K562 (cell line): ENCODE data around the gene BOD1L1. TPM values are rescaled to one million over a fixed set of nuclear protein-coding genes. Genes with fewer than 3 reads are reported as not detected.

Experiments used
- ATAC-seq: fragments of 200-7000 bp; cut with Tn5 transposase; 3 replicates; pipeline ENCODE4 v1.9.1; 2020; ENCODE audit warnings: moderate library complexity
- BruUV-seq: library from RNA; stranded (reverse); fragments of 400-500 nt; replicated peaks from 2 replicates; lab custom pipeline; 2021; lab: Mats Ljungman, UMichigan
- CTCF ChIA-PET: fragments of 300-600 bp; formaldehyde crosslinking; extraction: SDS; loops from one replicate; lab custom pipeline; 2021; ENCODE audit warnings: low intra/inter-chr PET ratio; lab: Yijun Ruan, JAX
- POLR2A ChIA-PET: fragments of 300-600, 350-650 bp; sonication (Branson Sonifier 250); formaldehyde crosslinking; extraction: SDS; loops from one replicate; lab custom pipeline; 2021; ENCODE audit warnings: antibody characterized with exemption, inconsistent platforms; lab: Yijun Ruan, JAX
- DNase-seq, 4 experiments: peaks; one replicate each; pipeline versions ENCODE4 v3.0.0 to v3.0.0-alpha.2; 2011 to 2018; ENCODE audit warnings: low spot score in 3 of 4, mixed read lengths in 3 of 4; ENCODE audit errors: extremely low read depth in 1 of 4
- FAIRE-seq: peaks from 2 replicates; lab custom pipeline; 2011; peaks lifted over from hg19 to GRCh38; lab: Jason Lieb, UNC
- H2AFZ ChIP-seq: 2 replicates; pipeline ENCODE4 v1.6.0; 2011; ENCODE audit warnings: low read depth, low read length, control low read depth, inconsistent platforms
- H3K27ac ChIP-seq: fragments of 200-600 bp; 3 replicates; pipeline ENCODE4 v1.8.0; 2011; ENCODE audit warnings: low read depth, mild to moderate bottlenecking, control low read depth, inconsistent platforms, low read length, moderate library complexity, mixed read lengths; ENCODE audit errors: extremely low read depth
- H3K27me3 ChIP-seq, 2 experiments: fragments of 300-600 bp in 1 of 2; 2 replicates in 1 of 2; 3 replicates in 1 of 2; pipeline versions ENCODE4 v1.6.0 to v1.8.0; 2011; ENCODE audit warnings: inconsistent platforms in 2 of 2, low read length in 2 of 2, mild to moderate bottlenecking in 1 of 2, mixed read lengths in 1 of 2, moderate library complexity in 1 of 2; ENCODE audit not compliant: control insufficient read depth in 2 of 2, insufficient read depth in 2 of 2
- H3K36me3 ChIP-seq: fragments of 300-600 bp; 3 replicates; pipeline ENCODE4 v1.8.0; 2011; ENCODE audit warnings: mild to moderate bottlenecking, low read length, inconsistent platforms; ENCODE audit not compliant: control insufficient read depth, insufficient read depth
- H3K4me1 ChIP-seq, 2 experiments: fragments of 200-600 bp in 1 of 2; replicated peaks in 1 of 2; 2 replicates in 1 of 2; 3 replicates in 1 of 2; pipeline versions ENCODE4 v1.5.1 to v1.8.0; 2011; ENCODE audit warnings: inconsistent platforms in 2 of 2, low read length in 2 of 2, mild to moderate bottlenecking in 1 of 2, mixed read lengths in 1 of 2, moderate library complexity in 1 of 2; ENCODE audit not compliant: control insufficient read depth in 2 of 2, insufficient read depth in 2 of 2
- H3K4me2 ChIP-seq: 2 replicates; pipeline ENCODE4 v1.6.1; 2011; ENCODE audit warnings: low read length, control low read depth, inconsistent platforms, mixed read lengths; ENCODE audit not compliant: insufficient read depth
- H3K4me3 ChIP-seq: fragments of 200-600 bp; sonication (generic), shearing (Covaris generic); 2 replicates; pipeline ENCODE4 v1.5.1; 2016; ENCODE audit warnings: control low read depth, inconsistent platforms
- H3K79me2 ChIP-seq: fragments of 200-600 bp; 3 replicates; pipeline ENCODE4 v1.8.0; 2011; ENCODE audit warnings: low read length, inconsistent platforms; ENCODE audit not compliant: control insufficient read depth, insufficient read depth
- H3K9ac ChIP-seq, 2 experiments: 2 replicates each; pipeline versions ENCODE4 v1.6.0 to v1.6.1; 2011; ENCODE audit warnings: low read depth in 2 of 2, low read length in 2 of 2, control low read depth in 1 of 2, inconsistent platforms in 1 of 2, mild to moderate bottlenecking in 1 of 2, mixed read lengths in 1 of 2; ENCODE audit not compliant: insufficient read depth in 1 of 2
- H3K9me1 ChIP-seq: one replicate; pipeline ENCODE4 v1.6.0; 2011; ENCODE audit warnings: inconsistent platforms, mild to moderate bottlenecking, low read length, moderate library complexity; ENCODE audit not compliant: control insufficient read depth, insufficient read depth
- H3K9me3 ChIP-seq: replicated peaks from 2 replicates; pipeline ENCODE4 v1.5.1; 2011; ENCODE audit warnings: low read depth, low read length, inconsistent platforms; ENCODE audit not compliant: control insufficient read depth, insufficient read depth
- H4K20me1 ChIP-seq: replicated peaks from 2 replicates; pipeline ENCODE4 v1.6.1; 2011; ENCODE audit warnings: low read length, inconsistent platforms, mixed read lengths; ENCODE audit not compliant: control insufficient read depth, insufficient read depth
- ESRRA ChIP-seq: fragments of 450-650 bp; IDR thresholded peaks from 2 replicates; pipeline ENCODE4 v1.6.1; 2014; ENCODE audit warnings: low read depth, mild to moderate bottlenecking, moderate library complexity, borderline replicate concordance
- L3MBTL2 ChIP-seq: fragments of 450-650 bp; IDR thresholded peaks from 2 replicates; pipeline ENCODE4 v1.6.1; 2016; ENCODE audit warnings: mild to moderate bottlenecking, moderate library complexity
- MCM5 ChIP-seq: fragments of 450-650 bp; IDR thresholded peaks from 2 replicates; pipeline ENCODE4 v1.6.1; 2016; ENCODE audit warnings: low read depth
- MYBL2 ChIP-seq, 2 experiments: fragments of 450-650 bp in 1 of 2; sonication (generic) in 1 of 2; formaldehyde crosslinking in 1 of 2; IDR thresholded peaks; 2 replicates each; pipeline versions ENCODE4 v1.6.1 to v1.8.1; 2017 to 2022; ENCODE audit warnings: borderline replicate concordance in 1 of 2, inconsistent platforms in 1 of 2, low read depth in 1 of 2, mild to moderate bottlenecking in 1 of 2, missing genetic modification reagents in 1 of 2, moderate library complexity in 1 of 2
- TAL1 ChIP-seq: fragments of 450-650 bp; IDR thresholded peaks from 2 replicates; pipeline ENCODE4 v1.6.1; 2016; ENCODE audit warnings: mild to moderate bottlenecking
- TEAD4 ChIP-seq, 2 experiments: sonication (generic) in 1 of 2; formaldehyde crosslinking in 1 of 2; IDR thresholded peaks; 2 replicates each; pipeline versions ENCODE4 v1.6.1 to v1.8.0; 2012 to 2022; ENCODE audit warnings: borderline replicate concordance in 1 of 2, inconsistent platforms in 1 of 2, low read length in 1 of 2, mild to moderate bottlenecking in 1 of 2, missing genetic modification reagents in 1 of 2
- TOE1 ChIP-seq, 2 experiments: fragments of 450-650 bp in 1 of 2; sonication (generic) in 1 of 2; formaldehyde crosslinking in 1 of 2; IDR thresholded peaks; 2 replicates each; pipeline versions ENCODE4 v1.7.1 to v1.8.0; 2016 to 2022; ENCODE audit warnings: borderline replicate concordance in 2 of 2, mild to moderate bottlenecking in 2 of 2, antibody characterized with exemption in 1 of 2, inconsistent platforms in 1 of 2, low read depth in 1 of 2, missing genetic modification reagents in 1 of 2, moderate library complexity in 1 of 2
- ZFP36 ChIP-seq: fragments of 150-350 bp; IDR thresholded peaks from 2 replicates; pipeline ENCODE4 v1.6.1; 2018; ENCODE audit warnings: low read length, low read depth; ENCODE audit not compliant: partially characterized antibody
- ZNF175 ChIP-seq: fragments of 200-800 bp; sonication (Bioruptor generic); IDR thresholded peaks from 2 replicates; pipeline ENCODE4 v1.6.1; 2016; ENCODE audit warnings: low read depth, mild to moderate bottlenecking, missing genetic modification characterization, missing compliant biosample characterization
- ZNF282 ChIP-seq: sonication (generic); formaldehyde crosslinking; IDR thresholded peaks from 2 replicates; pipeline ENCODE4 v1.8.1; 2023; ENCODE audit warnings: missing genetic modification reagents
- WGBS: fragments of 100-300 bp; shearing (Covaris generic); methylation state at CpG from one replicate; pipeline ENCODE4 v1.1.6; 2016; ENCODE audit warnings: low coverage, mixed read lengths; ENCODE audit not compliant: insufficient coverage; ENCODE audit errors: missing lambda C conversion rate; 5-methylcytosine and 5-hydroxymethylcytosine counted together
- in situ Hi-C: fragments of 300-500 bp; cut with MboI; formaldehyde crosslinking; loops from 4 replicates; pipeline ENCODE4 v1.15.0; 2018; ENCODE audit warnings: inconsistent platforms, mixed read lengths
- intact Hi-C: fragments of 100-400 bp; cut with micrococcal nuclease; formaldehyde crosslinking; loops from 2 replicates; pipeline ENCODE4 v1.14.2; 2022
- polyA plus RNA-seq, 8 experiments: library from polyadenylated mRNA; depleted of rRNA in 4 of 8; stranded (reverse) in 5 of 8; unstranded in 3 of 8; fragments of >200 nt; fragmentation: Nextera tagmentation in 2 of 8; fragmentation: Illumina TruSeq in 1 of 8; extraction: Ambion mirVana in 2 of 8; extraction: Trizol in 1 of 8; gene quantifications; 2 replicates each; pipeline versions ENCODE4 v1.2.1 to v1.2.3, GENCODE V29; 2011 to 2014; ENCODE audit warnings: inconsistent platforms in 1 of 8, missing spikeins in 1 of 8
- total RNA-seq, 7 experiments: library from RNA; depleted of rRNA in 6 of 7; stranded (reverse); fragments of >200 nt in 6 of 7; fragmentation: Illumina TruSeq in 2 of 7; extraction: Trizol in 2 of 7; gene quantifications; 2 replicates each; pipeline versions ENCODE4 v1.2.1 to v1.2.3, GENCODE V29; 2011 to 2021; ENCODE audit warnings: low replicate concordance in 1 of 7
- TF ChIP-seq, protein P1 (sequence below): sonication (generic); formaldehyde crosslinking; IDR thresholded peaks from 2 replicates; pipeline ENCODE4 v1.8.1; 2023; ENCODE audit warnings: missing genetic modification reagents, mild to moderate bottlenecking, borderline replicate concordance
- TF ChIP-seq, protein P2 (sequence below): sonication (generic); formaldehyde crosslinking; IDR thresholded peaks from 2 replicates; pipeline ENCODE4 v1.8.0; 2023; ENCODE audit warnings: mild to moderate bottlenecking, missing genetic modification reagents

The BOD1L1 gene
- total and polyA plus RNA-seq, 9 of the 15 experiments (the other 6 are each of a cell fraction or from before 2014, with no cell fraction given), result 4.8 to 23.2 (median 17.7) TPM

DNA sequence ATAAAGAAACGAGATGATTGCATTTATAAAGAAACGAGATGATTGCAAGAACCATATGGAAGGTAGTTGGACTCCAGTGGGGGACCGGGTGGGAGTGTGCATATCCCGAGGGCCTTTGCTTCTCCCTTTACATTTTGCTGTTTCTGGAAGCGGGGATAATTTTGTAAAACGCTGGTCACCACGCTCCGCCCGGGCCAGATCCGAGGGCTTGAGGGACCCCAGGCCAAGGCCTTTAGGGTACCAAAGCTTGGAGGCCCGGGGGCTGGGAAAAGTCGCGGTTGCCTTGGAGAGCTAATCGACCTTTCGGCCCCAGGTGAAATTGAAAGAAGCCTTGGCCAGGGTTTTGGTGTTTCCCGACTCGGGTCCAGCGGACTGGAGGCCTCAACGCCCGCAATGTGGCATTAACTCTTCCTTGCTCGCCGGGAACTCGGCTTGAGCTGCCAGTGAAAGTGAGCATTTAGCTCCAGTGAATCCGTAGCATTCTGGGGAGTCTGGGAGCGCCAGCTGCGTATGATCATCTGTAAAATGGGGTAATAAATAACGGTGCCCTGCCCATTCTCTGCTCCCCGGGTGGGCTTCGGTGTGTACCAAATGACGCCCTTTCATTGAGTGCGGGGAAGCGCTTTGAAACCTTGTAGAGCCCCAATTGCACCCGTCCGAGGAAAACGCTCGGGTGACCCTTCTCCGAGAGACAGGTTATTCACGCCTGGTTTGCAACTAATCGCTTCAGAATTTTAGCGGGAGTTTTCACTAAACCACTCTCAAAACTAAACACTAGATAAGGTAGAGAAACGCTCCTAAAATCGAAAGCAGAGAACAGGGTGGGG is 87.7 kb downstream of the BOD1L1 start:
- Histone ChIP-seq H3K27ac (no peak overlapping the region), H3K9me3 (0 out of 2 replicates have a peak, but pooled peaks cover 1% of the 10 kb centered on the region), H3K4me2 (no peak overlapping the region), H3K4me3 (no peak overlapping the region), H3K9ac (no peak overlapping the region), H3K36me3 (no peaks in the 10 kb centered on the region), H3K9me1 (no peaks in the 10 kb centered on the region), H4K20me1 (no peaks in the 10 kb centered on the region), H3K79me2 (no peaks in the 10 kb centered on the region), H3K4me1 (peaks cover 0 to 26% of the 10 kb centered on the region in 2 experiments; a peak in 2 of 5 replicates), H2AFZ (no peak overlapping the region), H3K27me3 (peaks cover 39 to 62% of the 10 kb centered on the region in 2 experiments)
- WGBS, result 28% methylated on average over 42 of the region's 42 CpGs
- ATAC-seq (no peak), FAIRE-seq (no peak), DNase-seq (peak in 1 of 4 experiments; percentile 4)
- in situ Hi-C loops, result no loop called here
- POLR2A ChIA-PET, result interaction anchor here (0.6 kb wide), 1 partner anchor 14 kb away, joined by 3 read pairs; no protein-coding TSS in a partner anchor
- intact Hi-C loops, result loop anchor here (5.0 kb wide), 1 partner anchor 173 kb away; no protein-coding TSS in a partner anchor
- CTCF ChIA-PET, result no interaction called here
- BruUV-seq, result no TSS peak
- TF ChIP-seq MYBL2 (IDR thresholded peaks at IDR 0.05; ENCODE audit: low read depth) (no peak), MYBL2 (CRISPR knock-in tag; IDR thresholded peaks at IDR 0.05; ENCODE audit: borderline replicate concordance) (no peak), ZFP36 (no peak), ZNF175 (CRISPR knock-in tag) (no peak), TAL1 (no peak), TOE1 (IDR thresholded peaks at IDR 0.05; ENCODE audit: borderline replicate concordance) (no peak), TOE1 (CRISPR knock-in tag; IDR thresholded peaks at IDR 0.05; ENCODE audit: borderline replicate concordance, low read depth) (no peak), ESRRA (no peak), L3MBTL2 (no peak), TEAD4 (IDR thresholded peaks at IDR 0.05; ENCODE audit: low read length) (no peak), TEAD4 (CRISPR knock-in tag; IDR thresholded peaks at IDR 0.05; ENCODE audit: borderline replicate concordance) (no peak), ZNF282 (CRISPR knock-in tag) (no peak), MCM5 (no peak)
- TF ChIP-seq, protein P1, sequence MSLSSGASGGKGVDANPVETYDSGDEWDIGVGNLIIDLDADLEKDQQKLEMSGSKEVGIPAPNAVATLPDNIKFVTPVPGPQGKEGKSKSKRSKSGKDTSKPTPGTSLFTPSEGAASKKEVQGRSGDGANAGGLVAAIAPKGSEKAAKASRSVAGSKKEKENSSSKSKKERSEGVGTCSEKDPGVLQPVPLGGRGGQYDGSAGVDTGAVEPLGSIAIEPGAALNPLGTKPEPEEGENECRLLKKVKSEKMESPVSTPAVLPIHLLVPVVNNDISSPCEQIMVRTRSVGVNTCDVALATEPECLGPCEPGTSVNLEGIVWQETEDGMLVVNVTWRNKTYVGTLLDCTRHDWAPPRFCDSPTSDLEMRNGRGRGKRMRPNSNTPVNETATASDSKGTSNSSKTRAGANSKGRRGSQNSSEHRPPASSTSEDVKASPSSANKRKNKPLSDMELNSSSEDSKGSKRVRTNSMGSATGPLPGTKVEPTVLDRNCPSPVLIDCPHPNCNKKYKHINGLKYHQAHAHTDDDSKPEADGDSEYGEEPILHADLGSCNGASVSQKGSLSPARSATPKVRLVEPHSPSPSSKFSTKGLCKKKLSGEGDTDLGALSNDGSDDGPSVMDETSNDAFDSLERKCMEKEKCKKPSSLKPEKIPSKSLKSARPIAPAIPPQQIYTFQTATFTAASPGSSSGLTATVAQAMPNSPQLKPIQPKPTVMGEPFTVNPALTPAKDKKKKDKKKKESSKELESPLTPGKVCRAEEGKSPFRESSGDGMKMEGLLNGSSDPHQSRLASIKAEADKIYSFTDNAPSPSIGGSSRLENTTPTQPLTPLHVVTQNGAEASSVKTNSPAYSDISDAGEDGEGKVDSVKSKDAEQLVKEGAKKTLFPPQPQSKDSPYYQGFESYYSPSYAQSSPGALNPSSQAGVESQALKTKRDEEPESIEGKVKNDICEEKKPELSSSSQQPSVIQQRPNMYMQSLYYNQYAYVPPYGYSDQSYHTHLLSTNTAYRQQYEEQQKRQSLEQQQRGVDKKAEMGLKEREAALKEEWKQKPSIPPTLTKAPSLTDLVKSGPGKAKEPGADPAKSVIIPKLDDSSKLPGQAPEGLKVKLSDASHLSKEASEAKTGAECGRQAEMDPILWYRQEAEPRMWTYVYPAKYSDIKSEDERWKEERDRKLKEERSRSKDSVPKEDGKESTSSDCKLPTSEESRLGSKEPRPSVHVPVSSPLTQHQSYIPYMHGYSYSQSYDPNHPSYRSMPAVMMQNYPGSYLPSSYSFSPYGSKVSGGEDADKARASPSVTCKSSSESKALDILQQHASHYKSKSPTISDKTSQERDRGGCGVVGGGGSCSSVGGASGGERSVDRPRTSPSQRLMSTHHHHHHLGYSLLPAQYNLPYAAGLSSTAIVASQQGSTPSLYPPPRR, result no peak
- TF ChIP-seq, protein P2, sequence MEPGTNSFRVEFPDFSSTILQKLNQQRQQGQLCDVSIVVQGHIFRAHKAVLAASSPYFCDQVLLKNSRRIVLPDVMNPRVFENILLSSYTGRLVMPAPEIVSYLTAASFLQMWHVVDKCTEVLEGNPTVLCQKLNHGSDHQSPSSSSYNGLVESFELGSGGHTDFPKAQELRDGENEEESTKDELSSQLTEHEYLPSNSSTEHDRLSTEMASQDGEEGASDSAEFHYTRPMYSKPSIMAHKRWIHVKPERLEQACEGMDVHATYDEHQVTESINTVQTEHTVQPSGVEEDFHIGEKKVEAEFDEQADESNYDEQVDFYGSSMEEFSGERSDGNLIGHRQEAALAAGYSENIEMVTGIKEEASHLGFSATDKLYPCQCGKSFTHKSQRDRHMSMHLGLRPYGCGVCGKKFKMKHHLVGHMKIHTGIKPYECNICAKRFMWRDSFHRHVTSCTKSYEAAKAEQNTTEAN (CRISPR knock-in tag), result no peak
